H1 (cell line): ENCODE results near the gene SGMS2.

Source experiments
- CEBPB ChIP-seq: IDR thresholded peaks from 2 replicates; pipeline ENCODE4 v1.6.1; 2012; ENCODE audit warnings: low read depth, low read length
- CREB1 ChIP-seq: IDR thresholded peaks from 2 replicates; pipeline ENCODE4 v1.6.1; 2012; ENCODE audit warnings: inconsistent platforms
- HDAC2 ChIP-seq, 2 experiments: fragments of 300-600 bp in 1 of 2; sonication (generic) in 1 of 2; IDR thresholded peaks; 2 replicates each; pipeline ENCODE4 v1.6.1; 2011 to 2012; ENCODE audit warnings: low read depth in 2 of 2, low read length in 2 of 2, mild to moderate bottlenecking in 2 of 2, moderate library complexity in 2 of 2, borderline replicate concordance in 1 of 2, inconsistent platforms in 1 of 2
- JUN ChIP-seq: IDR thresholded peaks from 2 replicates; pipeline ENCODE4 v1.6.1; 2011; ENCODE audit warnings: low read depth, mild to moderate bottlenecking, improper control_type of control experiment, low read length
- PHF8 ChIP-seq: fragments of 200-600 bp; sonication (generic); conservative IDR thresholded peaks from 2 replicates; pipeline ENCODE4 v1.7.1; 2012; ENCODE audit warnings: low read depth, mild to moderate bottlenecking, inconsistent platforms, low read length, moderate library complexity
- POLR2A ChIP-seq, 2 experiments: IDR thresholded peaks; 1 replicate in 1 of 2; 2 replicates in 1 of 2; pipeline ENCODE4 v1.6.1; 2011; ENCODE audit warnings: low read depth in 2 of 2, low read length in 2 of 2, mild to moderate bottlenecking in 2 of 2; ENCODE audit errors: control extremely low read depth in 1 of 2
- POLR2AphosphoS5 ChIP-seq: IDR thresholded peaks from 2 replicates; pipeline ENCODE4 v1.6.1; 2011; ENCODE audit warnings: low read depth, low read length
- RFX5 ChIP-seq: IDR thresholded peaks from 2 replicates; pipeline ENCODE4 v1.6.1; 2011; ENCODE audit warnings: low read depth, low read length, improper control_type of control experiment, borderline replicate concordance
- SAP30 ChIP-seq: fragments of 300-600 bp; sonication (generic); IDR thresholded peaks from 2 replicates; pipeline ENCODE4 v1.7.1; 2012; ENCODE audit warnings: low read length, moderate library complexity, mild to moderate bottlenecking, inconsistent platforms; ENCODE audit not compliant: insufficient read depth, insufficient replicate concordance
- SP2 ChIP-seq: IDR thresholded peaks from 2 replicates; pipeline ENCODE4 v1.6.1; 2012; ENCODE audit warnings: mild to moderate bottlenecking, low read length, inconsistent platforms
- TBP ChIP-seq: IDR thresholded peaks from 2 replicates; pipeline ENCODE4 v1.6.1; 2011; ENCODE audit warnings: low read depth, low read length, improper control_type of control experiment
- ZNF274 ChIP-seq: IDR thresholded peaks from 2 replicates; pipeline ENCODE4 v1.7.0; 2012; ENCODE audit warnings: low read length, borderline replicate concordance; ENCODE audit errors: extremely low read depth
- TF ChIP-seq, protein P1 (sequence below), 3 experiments: IDR thresholded peaks; 1 replicate in 2 of 3; 2 replicates in 1 of 3; pipeline versions ENCODE4 v1.5.1 to v1.6.1; 2011; ENCODE audit warnings: low read length in 3 of 3, mild to moderate bottlenecking in 3 of 3, inconsistent platforms in 2 of 3, low read depth in 1 of 3, moderate library complexity in 1 of 3; ENCODE audit not compliant: insufficient read depth in 1 of 3; ENCODE audit errors: control extremely low read depth in 1 of 3
- TF ChIP-seq, protein P2 (sequence below): IDR thresholded peaks from 2 replicates; pipeline ENCODE4 v1.6.1; 2011; ENCODE audit warnings: low read length, improper control_type of control experiment

DNA sequence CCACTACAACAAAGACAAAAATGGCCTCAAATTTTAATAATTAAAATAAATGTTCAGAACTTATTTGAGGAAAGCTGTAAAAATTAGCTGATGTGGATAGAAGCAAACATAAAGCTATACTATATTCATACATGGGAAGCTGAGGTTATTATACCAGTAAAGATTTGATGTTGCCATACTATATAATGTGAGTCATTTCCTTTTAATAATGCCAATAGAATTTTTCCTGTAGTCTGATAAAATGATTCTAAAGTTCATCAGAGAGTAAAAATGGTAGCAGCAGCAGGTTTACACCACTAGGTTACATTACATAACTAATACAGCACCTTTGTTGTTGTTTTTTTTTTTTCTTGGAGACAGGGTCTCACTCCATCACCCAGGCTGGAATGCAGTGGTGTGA, 61.1 kb downstream of the SGMS2 start:
- TF ChIP-seq RFX5 (no peak), SP2 (no peak), POLR2A (IDR thresholded peaks at IDR 0.05; ENCODE audit: control extremely low read depth in 1 of 2, low read depth in 2 of 2, low read length in 2 of 2) (no peak), TBP (no peak), PHF8 (no peak), CREB1 (no peak), CEBPB (no peak), SAP30 (no peak), HDAC2 (IDR thresholded peaks at IDR 0.05; ENCODE audit: borderline replicate concordance in 1 of 2, low read depth in 2 of 2, low read length in 2 of 2) (no peak), JUN (no peak), ZNF274 (no peak), POLR2AphosphoS5 (no peak)
- TF ChIP-seq, protein P1, sequence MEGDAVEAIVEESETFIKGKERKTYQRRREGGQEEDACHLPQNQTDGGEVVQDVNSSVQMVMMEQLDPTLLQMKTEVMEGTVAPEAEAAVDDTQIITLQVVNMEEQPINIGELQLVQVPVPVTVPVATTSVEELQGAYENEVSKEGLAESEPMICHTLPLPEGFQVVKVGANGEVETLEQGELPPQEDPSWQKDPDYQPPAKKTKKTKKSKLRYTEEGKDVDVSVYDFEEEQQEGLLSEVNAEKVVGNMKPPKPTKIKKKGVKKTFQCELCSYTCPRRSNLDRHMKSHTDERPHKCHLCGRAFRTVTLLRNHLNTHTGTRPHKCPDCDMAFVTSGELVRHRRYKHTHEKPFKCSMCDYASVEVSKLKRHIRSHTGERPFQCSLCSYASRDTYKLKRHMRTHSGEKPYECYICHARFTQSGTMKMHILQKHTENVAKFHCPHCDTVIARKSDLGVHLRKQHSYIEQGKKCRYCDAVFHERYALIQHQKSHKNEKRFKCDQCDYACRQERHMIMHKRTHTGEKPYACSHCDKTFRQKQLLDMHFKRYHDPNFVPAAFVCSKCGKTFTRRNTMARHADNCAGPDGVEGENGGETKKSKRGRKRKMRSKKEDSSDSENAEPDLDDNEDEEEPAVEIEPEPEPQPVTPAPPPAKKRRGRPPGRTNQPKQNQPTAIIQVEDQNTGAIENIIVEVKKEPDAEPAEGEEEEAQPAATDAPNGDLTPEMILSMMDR (IDR thresholded peaks at IDR 0.05; ENCODE audit: control extremely low read depth in 1 of 3, insufficient read depth in 1 of 3, low read depth in 1 of 3, low read length in 3 of 3) = no peak
- TF ChIP-seq, protein P2, sequence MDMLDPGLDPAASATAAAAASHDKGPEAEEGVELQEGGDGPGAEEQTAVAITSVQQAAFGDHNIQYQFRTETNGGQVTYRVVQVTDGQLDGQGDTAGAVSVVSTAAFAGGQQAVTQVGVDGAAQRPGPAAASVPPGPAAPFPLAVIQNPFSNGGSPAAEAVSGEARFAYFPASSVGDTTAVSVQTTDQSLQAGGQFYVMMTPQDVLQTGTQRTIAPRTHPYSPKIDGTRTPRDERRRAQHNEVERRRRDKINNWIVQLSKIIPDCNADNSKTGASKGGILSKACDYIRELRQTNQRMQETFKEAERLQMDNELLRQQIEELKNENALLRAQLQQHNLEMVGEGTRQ = no peak
